Smooth muscle cell (in vitro differentiated cells): Measurements from ENCODE around the gene NLRP5. TPM values are rescaled to one million over a fixed set of nuclear protein-coding genes. Genes with fewer than 3 reads are reported as not detected.

Experiments used
- DNase-seq: peaks from one replicate; lab custom pipeline; 2025; ENCODE audit not compliant: unreplicated experiment; lab: John Stamatoyannopoulos, UW
- H2AFZ ChIP-seq: fragments of 200-600 bp; sonication (generic); 2 replicates; pipeline ENCODE4 v1.6.0; 2016; ENCODE audit warnings: antibody characterized with exemption, low read depth, mild to moderate bottlenecking
- H3F3A ChIP-seq: fragments of 200-600 bp; sonication (generic); 2 replicates; pipeline ENCODE4 v1.6.0; 2017; ENCODE audit warnings: antibody characterized with exemption, low read depth
- H3K27ac ChIP-seq: fragments of 200-600 bp; sonication (generic); 2 replicates; pipeline ENCODE4 v1.5.1; 2016; ENCODE audit warnings: low read depth, mild to moderate bottlenecking
- H3K27me3 ChIP-seq: fragments of 200-600 bp; sonication (generic); 2 replicates; pipeline ENCODE4 v1.6.1; 2016; ENCODE audit warnings: low read depth, mild to moderate bottlenecking
- H3K36me3 ChIP-seq: fragments of 200-600 bp; sonication (generic); 2 replicates; pipeline ENCODE4 v1.5.1; 2016; ENCODE audit warnings: low read depth
- H3K4me1 ChIP-seq: fragments of 200-600 bp; sonication (generic); 2 replicates; pipeline ENCODE4 v1.5.1; 2016; ENCODE audit warnings: low read depth
- H3K4me2 ChIP-seq: fragments of 200-600 bp; sonication (generic); 2 replicates; pipeline ENCODE4 v1.6.0; 2016; ENCODE audit warnings: mild to moderate bottlenecking
- H3K4me3 ChIP-seq: fragments of 200-600 bp; sonication (generic); 2 replicates; pipeline ENCODE4 v1.5.1; 2016; ENCODE audit warnings: mild to moderate bottlenecking
- H3K79me2 ChIP-seq: fragments of 200-600 bp; sonication (generic); 2 replicates; pipeline ENCODE4 v1.6.0; 2016; ENCODE audit warnings: low read depth, mild to moderate bottlenecking
- H3K9ac ChIP-seq: fragments of 200-600 bp; sonication (generic); 2 replicates; pipeline ENCODE4 v1.6.0; 2016; ENCODE audit warnings: low read depth
- H3K9me3 ChIP-seq: fragments of 200-600 bp; sonication (generic); replicated peaks from 2 replicates; pipeline ENCODE4 v1.5.1; 2016; ENCODE audit warnings: low read depth
- H4K20me1 ChIP-seq: fragments of 200-600 bp; sonication (generic); 2 replicates; pipeline ENCODE4 v1.6.0; 2016; ENCODE audit warnings: low read depth
- WGBS: methylation state at CpG from one replicate; pipeline ENCODE4 v1.1.7; 2016; ENCODE audit warnings: low lambda C conversion rate; 5-methylcytosine and 5-hydroxymethylcytosine counted together
- polyA plus RNA-seq: library from polyadenylated mRNA; unstranded; fragments of >200 nt; fragmentation: Nextera tagmentation; extraction: Ambion mirVana; gene quantifications from 2 replicates; pipeline ENCODE4 v1.2.1, GENCODE V29; 2016
- total RNA-seq: library from RNA; depleted of rRNA; stranded (reverse); fragments of >200 nt; gene quantifications from 2 replicates; pipeline ENCODE4 v1.2.3, GENCODE V29; 2014
- TF ChIP-seq, protein P1 (sequence below): fragments of 200-600 bp; sonication (generic); IDR thresholded peaks from 2 replicates; pipeline ENCODE4 v1.5.1; 2017; ENCODE audit warnings: borderline replicate concordance, mild to moderate bottlenecking, antibody characterized with exemption; ENCODE audit not compliant: insufficient read depth, poor library complexity, severe bottlenecking

The NLRP5 gene
- total and polyA plus RNA-seq, 2 experiments from 2014 or later: not detected

DNA sequence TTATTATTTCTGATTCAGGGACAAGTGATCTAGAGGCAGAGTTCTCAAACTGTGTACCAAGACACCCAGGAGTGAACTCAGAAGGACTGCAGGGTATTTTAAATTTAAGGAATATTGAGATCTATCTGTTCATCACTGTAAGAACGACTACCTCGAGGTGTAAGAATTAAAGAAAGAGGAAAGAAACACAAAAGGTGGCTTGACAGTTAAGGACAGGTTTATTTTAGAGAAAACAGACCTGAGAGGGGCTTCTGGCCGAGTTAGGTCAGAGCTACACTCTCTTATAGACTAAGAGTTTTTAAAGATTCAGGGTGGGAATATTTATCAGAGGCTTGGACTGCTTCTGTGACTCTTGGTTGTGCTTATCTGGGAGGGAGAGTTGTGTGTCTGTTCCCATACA, 12.6 kb upstream of the NLRP5 start:
- WGBS: 45% methylated on average over 3 of the region's 3 CpGs

DNA sequence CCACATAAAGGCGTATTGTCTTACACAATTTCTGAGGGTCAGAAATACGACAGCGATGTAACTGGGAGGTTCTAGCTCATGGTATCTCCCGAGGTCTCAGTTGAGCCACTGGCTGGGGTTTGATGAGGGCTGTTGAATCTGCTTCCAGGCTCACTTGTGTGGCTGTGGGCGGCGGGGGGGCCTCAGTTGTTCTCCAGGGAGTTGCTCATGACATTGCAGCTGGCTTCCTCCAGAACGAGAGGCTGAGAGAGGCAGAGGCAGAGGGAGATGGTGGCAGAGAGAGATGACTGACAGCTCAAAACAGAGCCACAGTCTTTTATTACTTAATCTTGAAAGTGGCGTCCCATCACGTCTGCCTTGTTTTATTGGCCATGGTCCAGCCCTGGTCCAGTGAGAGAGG, 6.2 kb upstream of the NLRP5 start:
- no peak overlapping the region for H3K4me3 ChIP-seq
- TF ChIP-seq, protein P1, sequence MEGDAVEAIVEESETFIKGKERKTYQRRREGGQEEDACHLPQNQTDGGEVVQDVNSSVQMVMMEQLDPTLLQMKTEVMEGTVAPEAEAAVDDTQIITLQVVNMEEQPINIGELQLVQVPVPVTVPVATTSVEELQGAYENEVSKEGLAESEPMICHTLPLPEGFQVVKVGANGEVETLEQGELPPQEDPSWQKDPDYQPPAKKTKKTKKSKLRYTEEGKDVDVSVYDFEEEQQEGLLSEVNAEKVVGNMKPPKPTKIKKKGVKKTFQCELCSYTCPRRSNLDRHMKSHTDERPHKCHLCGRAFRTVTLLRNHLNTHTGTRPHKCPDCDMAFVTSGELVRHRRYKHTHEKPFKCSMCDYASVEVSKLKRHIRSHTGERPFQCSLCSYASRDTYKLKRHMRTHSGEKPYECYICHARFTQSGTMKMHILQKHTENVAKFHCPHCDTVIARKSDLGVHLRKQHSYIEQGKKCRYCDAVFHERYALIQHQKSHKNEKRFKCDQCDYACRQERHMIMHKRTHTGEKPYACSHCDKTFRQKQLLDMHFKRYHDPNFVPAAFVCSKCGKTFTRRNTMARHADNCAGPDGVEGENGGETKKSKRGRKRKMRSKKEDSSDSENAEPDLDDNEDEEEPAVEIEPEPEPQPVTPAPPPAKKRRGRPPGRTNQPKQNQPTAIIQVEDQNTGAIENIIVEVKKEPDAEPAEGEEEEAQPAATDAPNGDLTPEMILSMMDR: no peak
- no peaks in the 10 kb centered on the region for H3K36me3 ChIP-seq
- no peaks in the 10 kb centered on the region for H3K79me2 ChIP-seq
- 69% methylated on average over 9 of the region's 9 CpGs for WGBS
- H3K4me1 ChIP-seq: no peaks in the 10 kb centered on the region
- no peak overlapping the region for H2AFZ ChIP-seq
- no peak overlapping the region for H3K9ac ChIP-seq
- H3K27ac ChIP-seq: no peak overlapping the region
- no peaks in the 10 kb centered on the region for H4K20me1 ChIP-seq
- no peaks in the 10 kb centered on the region for H3K27me3 ChIP-seq
- H3F3A ChIP-seq: no peaks in the 10 kb centered on the region
- no peak for DNase-seq
- H3K4me2 ChIP-seq: no peak overlapping the region
- peaks cover 5% of the 10 kb centered on the region for H3K9me3 ChIP-seq

More for the DNA sequence above, 12.6 kb upstream of the NLRP5 start:
- H3K4me3 ChIP-seq: no peak overlapping the region
- H3K9me3 ChIP-seq: peaks cover 3% of the 10 kb centered on the region
- no peaks in the 10 kb centered on the region for H3F3A ChIP-seq
- no peaks in the 10 kb centered on the region for H3K4me1 ChIP-seq
- no peak overlapping the region for H3K4me2 ChIP-seq
- H4K20me1 ChIP-seq: no peaks in the 10 kb centered on the region
- no peaks in the 10 kb centered on the region for H3K27me3 ChIP-seq
- H3K79me2 ChIP-seq: no peaks in the 10 kb centered on the region
- H3K36me3 ChIP-seq: no peaks in the 10 kb centered on the region
- TF ChIP-seq, protein P1: no peak
- H3K27ac ChIP-seq: no peak overlapping the region
- H2AFZ ChIP-seq: no peak overlapping the region
- H3K9ac ChIP-seq: no peak overlapping the region
- DNase-seq: no peak

DNA sequence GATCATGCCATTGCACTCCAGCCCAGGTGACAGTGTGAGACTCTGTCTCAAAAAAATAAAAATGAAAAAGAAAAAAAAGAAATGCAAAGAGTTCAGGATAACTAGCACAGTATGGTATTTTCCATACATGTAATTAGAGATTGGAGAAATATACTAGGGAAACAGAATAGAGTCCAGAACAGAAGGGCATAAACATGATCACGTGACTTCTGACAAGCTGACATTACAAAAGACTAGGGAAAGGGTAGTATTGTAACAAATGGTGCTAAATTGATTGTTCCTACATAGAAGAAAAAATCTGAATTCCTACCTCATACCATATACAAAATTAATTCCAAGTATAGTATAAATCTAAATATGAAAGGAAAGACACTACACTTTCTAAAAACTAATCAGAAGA, 1.3 kb upstream of the NLRP5 start:
- no peak overlapping the region for H3K4me3 ChIP-seq
- H3K9me3 ChIP-seq: peaks cover 9% of the 10 kb centered on the region
- 38% methylated on average over 1 of the region's 1 CpG for WGBS
- no peak for DNase-seq
- no peaks in the 10 kb centered on the region for H3K27me3 ChIP-seq
- no peak overlapping the region for H3K9ac ChIP-seq
- no peaks in the 10 kb centered on the region for H3K36me3 ChIP-seq
- H4K20me1 ChIP-seq: no peaks in the 10 kb centered on the region
- H2AFZ ChIP-seq: no peak overlapping the region
- H3K4me1 ChIP-seq: no peaks in the 10 kb centered on the region
- no peaks in the 10 kb centered on the region for H3K79me2 ChIP-seq
- H3F3A ChIP-seq: no peaks in the 10 kb centered on the region
- H3K4me2 ChIP-seq: no peak overlapping the region
- H3K27ac ChIP-seq: no peak overlapping the region
- TF ChIP-seq, protein P1: no peak

DNA sequence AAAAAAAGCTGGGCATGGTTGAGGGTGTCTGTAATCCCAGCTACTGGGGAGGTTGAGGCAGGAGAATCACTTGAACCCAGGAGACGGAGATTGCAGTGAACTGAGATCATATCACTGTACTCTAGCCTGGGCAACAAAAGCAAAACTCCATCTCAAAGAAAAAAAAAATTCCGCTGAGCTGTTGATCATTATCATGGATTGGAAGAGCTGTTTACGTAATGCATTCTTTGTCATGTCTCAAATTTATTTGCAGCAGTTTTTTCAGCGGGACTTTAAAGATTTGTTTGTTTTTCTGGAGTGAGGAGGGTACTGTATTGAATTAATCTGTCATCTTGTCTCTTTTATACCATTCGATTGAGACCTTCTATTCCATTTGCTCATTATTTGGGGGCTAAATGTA, 4.3 kb downstream of the NLRP5 start:
- TF ChIP-seq, protein P1: no peak
- H3K4me1 ChIP-seq: no peaks in the 10 kb centered on the region
- H3K79me2 ChIP-seq: no peaks in the 10 kb centered on the region
- H3K36me3 ChIP-seq: no peaks in the 10 kb centered on the region
- H3K4me3 ChIP-seq: no peak overlapping the region
- H3K9ac ChIP-seq: no peak overlapping the region
- H3F3A ChIP-seq: no peaks in the 10 kb centered on the region
- 72% methylated on average over 5 of the region's 5 CpGs for WGBS
- H3K9me3 ChIP-seq: peaks cover 7% of the 10 kb centered on the region
- no peaks in the 10 kb centered on the region for H4K20me1 ChIP-seq
- H3K4me2 ChIP-seq: no peak overlapping the region
- H3K27ac ChIP-seq: no peak overlapping the region
- no peak for DNase-seq
- no peaks in the 10 kb centered on the region for H3K27me3 ChIP-seq
- H2AFZ ChIP-seq: no peak overlapping the region
